Tibial nerve (tissue), 4 donors: ENCODE results near the gene NAB2. TPM values are rescaled to one million over a fixed set of nuclear protein-coding genes. Genes with fewer than 3 reads are reported as not detected.
A peak's percentile ranks its signal among the peaks of the same experiment; 100 is the strongest.

Source experiments
- DNase-seq, 2 donors: peaks; one replicate each; pipeline ENCODE4 v3.0.0-alpha.2; 2019; ENCODE audit warnings: low spot score in 2 of 2
- H3K27ac ChIP-seq, 4 donors: fragments of 200-600 bp; sonication (generic) in 3 of 4; one replicate each; pipeline ENCODE4 v1.5.1; 2017 to 2019; ENCODE audit warnings: mild to moderate bottlenecking in 1 of 4
- H3K27me3 ChIP-seq, 2 donors: fragments of 200-600 bp; sonication (generic) in 1 of 2; one replicate each; pipeline versions ENCODE4 v1.5.1 to v1.6.0; 2017 to 2019
- H3K36me3 ChIP-seq, 3 donors: fragments of 200-600 bp; sonication (generic); one replicate each; pipeline ENCODE4 v1.5.1; 2018 to 2019
- H3K4me1 ChIP-seq, 4 donors: fragments of 200-600 bp; sonication (generic) in 3 of 4; one replicate each; pipeline ENCODE4 v1.5.1; 2017 to 2019
- H3K4me3 ChIP-seq, 4 donors: fragments of 200-600 bp; sonication (generic) in 3 of 4; one replicate each; pipeline ENCODE4 v1.5.1; 2017 to 2019; ENCODE audit warnings: mild to moderate bottlenecking in 1 of 4, moderate library complexity in 1 of 4
- H3K9me3 ChIP-seq, 4 donors: fragments of 200-600 bp; sonication (generic) in 3 of 4; one replicate each; pipeline ENCODE4 v1.5.1; 2017 to 2019
- EP300 ChIP-seq, 2 donors: sonication (generic); formaldehyde crosslinking; IDR thresholded peaks; one replicate each; pipeline ENCODE4 v1.6.1; 2017; ENCODE audit warnings: antibody characterized with exemption in 2 of 2, mild to moderate bottlenecking in 1 of 2
- POLR2A ChIP-seq, 2 donors: fragments of 450-650 bp; IDR thresholded peaks; one replicate each; pipeline ENCODE4 v1.6.1; 2017; ENCODE audit warnings: antibody characterized with exemption in 2 of 2, mild to moderate bottlenecking in 2 of 2, moderate library complexity in 2 of 2
- WGBS, 2 donors: methylation state at CpG; one replicate each; pipeline ENCODE4 v1.1.5; 2018; 5-methylcytosine and 5-hydroxymethylcytosine counted together
- total RNA-seq, 4 donors: library from RNA; depleted of rRNA; stranded (reverse); fragments of >200 nt; gene quantifications; one replicate each; pipeline ENCODE4 v1.1.0, GENCODE V29; 2016
- TF ChIP-seq, protein P1 (sequence below), 5 experiments: fragments of 200-600 bp in 3 of 5; fragments of 450-650 bp in 2 of 5; sonication (generic) in 3 of 5; IDR thresholded peaks; one replicate each; pipeline ENCODE4 v1.5.1; 2016 to 2019; ENCODE audit warnings: antibody characterized with exemption in 5 of 5, mild to moderate bottlenecking in 3 of 5, moderate library complexity in 2 of 5

Gene NAB2
- total RNA-seq, 4 donors from 2014 or later: 29.3 to 42.2 (median 38.6) TPM

DNA sequence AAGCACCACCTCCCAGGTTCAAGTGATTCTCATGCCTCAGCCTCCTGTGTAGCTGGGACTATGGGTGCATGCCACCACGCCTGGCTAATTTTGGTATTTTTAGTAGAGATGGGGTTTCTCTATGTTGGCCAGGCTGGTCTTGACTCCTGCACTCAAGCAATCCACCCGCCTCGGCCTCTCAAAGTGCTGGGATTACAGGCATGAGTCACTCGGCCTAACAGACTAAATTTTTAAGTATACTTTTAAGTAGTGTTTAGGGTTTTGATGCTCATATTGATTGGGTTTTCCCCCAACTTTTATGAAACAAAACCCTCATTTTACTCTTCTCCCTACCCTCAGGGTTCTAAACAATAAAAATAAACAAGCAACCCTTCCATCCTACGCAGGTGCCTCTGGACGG is 44.4 kb upstream of the NAB2 start:
- H3K27me3 ChIP-seq: no peaks in the 10 kb centered on the region
- H3K9me3 ChIP-seq: no peaks in the 10 kb centered on the region
- DNase-seq: no peak
- H3K36me3 ChIP-seq: no peaks in the 10 kb centered on the region
- peaks cover 0 to 9% (median 0%) of the 10 kb centered on the region in 4 donors for H3K4me1 ChIP-seq
- H3K27ac ChIP-seq: no peak overlapping the region
- TF ChIP-seq, protein P1, sequence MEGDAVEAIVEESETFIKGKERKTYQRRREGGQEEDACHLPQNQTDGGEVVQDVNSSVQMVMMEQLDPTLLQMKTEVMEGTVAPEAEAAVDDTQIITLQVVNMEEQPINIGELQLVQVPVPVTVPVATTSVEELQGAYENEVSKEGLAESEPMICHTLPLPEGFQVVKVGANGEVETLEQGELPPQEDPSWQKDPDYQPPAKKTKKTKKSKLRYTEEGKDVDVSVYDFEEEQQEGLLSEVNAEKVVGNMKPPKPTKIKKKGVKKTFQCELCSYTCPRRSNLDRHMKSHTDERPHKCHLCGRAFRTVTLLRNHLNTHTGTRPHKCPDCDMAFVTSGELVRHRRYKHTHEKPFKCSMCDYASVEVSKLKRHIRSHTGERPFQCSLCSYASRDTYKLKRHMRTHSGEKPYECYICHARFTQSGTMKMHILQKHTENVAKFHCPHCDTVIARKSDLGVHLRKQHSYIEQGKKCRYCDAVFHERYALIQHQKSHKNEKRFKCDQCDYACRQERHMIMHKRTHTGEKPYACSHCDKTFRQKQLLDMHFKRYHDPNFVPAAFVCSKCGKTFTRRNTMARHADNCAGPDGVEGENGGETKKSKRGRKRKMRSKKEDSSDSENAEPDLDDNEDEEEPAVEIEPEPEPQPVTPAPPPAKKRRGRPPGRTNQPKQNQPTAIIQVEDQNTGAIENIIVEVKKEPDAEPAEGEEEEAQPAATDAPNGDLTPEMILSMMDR (IDR thresholded peaks at IDR 0.05): no peak
- TF ChIP-seq POLR2A (IDR thresholded peaks at IDR 0.05): no peak
- TF ChIP-seq EP300 (IDR thresholded peaks at IDR 0.05): no peak
- 86 to 90% methylated on average over 6 of the region's 6 CpGs for WGBS, 2 donors
- no peak overlapping the region for H3K4me3 ChIP-seq

DNA sequence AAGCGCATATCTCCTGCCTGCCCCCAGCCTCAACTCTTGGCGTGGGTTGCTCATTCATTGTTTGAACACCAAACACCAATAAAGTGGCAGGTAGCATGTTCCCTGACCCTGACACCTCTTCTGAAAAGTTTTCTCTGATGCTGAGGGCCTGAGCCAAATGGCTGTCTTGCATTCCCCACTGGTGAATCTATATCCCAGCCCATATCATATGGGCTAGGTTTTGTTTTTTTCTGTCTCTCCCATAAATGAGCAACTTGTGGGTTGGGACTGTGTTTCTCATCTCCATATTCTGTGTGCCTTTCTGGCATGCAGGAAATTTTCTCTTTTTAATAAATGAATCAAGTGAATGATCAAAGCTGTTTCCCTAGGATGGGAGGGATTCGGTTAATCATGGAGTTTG is 44.0 kb upstream of the NAB2 start:
- Histone ChIP-seq H3K9me3 (no peaks in the 10 kb centered on the region), H3K4me1 (peaks cover 0 to 9% (median 0%) of the 10 kb centered on the region in 4 donors), H3K4me3 (no peak overlapping the region), H3K27ac (no peak overlapping the region), H3K27me3 (no peaks in the 10 kb centered on the region), H3K36me3 (no peaks in the 10 kb centered on the region)
- 85 to 87% methylated on average over 3 of the region's 3 CpGs for WGBS, 2 donors
- TF ChIP-seq EP300 (IDR thresholded peaks at IDR 0.05) (no peak), POLR2A (IDR thresholded peaks at IDR 0.05) (no peak)
- TF ChIP-seq, protein P1 (IDR thresholded peaks at IDR 0.05): no peak
- DNase-seq: no peak

DNA sequence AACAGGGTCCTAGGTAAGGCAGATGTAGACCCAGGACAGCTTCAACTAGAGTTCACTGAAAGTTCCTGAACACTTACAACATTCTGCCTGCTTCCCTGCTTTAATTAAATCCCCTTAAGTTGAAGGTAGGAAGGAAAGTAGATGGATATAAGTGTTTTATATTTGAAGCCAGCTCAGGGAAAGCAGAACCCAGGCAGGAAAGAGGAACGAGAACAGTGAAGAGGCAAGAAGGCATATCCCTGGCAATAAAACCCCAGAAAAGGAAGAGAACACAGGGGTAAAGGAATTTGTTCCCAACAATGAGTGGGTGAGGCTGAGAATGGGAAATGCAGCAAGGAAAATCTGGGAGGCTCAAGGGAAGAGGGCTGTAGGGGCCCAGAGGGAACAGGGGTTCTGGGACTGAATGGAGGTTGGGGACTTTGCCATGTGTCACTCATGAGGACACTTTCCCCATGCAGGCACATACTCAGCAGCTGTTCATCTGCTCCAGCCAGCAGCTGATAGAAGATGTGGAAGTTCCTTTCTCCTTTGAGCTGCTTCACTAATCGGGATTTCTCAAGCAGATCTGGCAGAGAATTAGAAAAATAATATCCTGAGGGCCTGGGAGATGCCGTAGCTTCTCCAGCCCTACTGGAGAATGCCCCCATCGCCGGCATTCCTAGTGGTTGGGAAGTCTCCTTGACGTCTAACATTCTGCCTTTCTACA is 42.7 kb upstream of the NAB2 start:
- TF ChIP-seq POLR2A (IDR thresholded peaks at IDR 0.05): no peak
- peaks cover 0 to 9% (median 0%) of the 10 kb centered on the region in 4 donors for H3K4me1 ChIP-seq
- WGBS, 2 donors: 53 to 59% methylated on average over 6 of the region's 6 CpGs
- H3K9me3 ChIP-seq: no peaks in the 10 kb centered on the region
- H3K4me3 ChIP-seq: no peak overlapping the region
- no peaks in the 10 kb centered on the region for H3K27me3 ChIP-seq
- no peak for DNase-seq
- H3K36me3 ChIP-seq: no peaks in the 10 kb centered on the region
- H3K27ac ChIP-seq: peak overlapping the region in 1 of 4 donors; percentile 24

DNA sequence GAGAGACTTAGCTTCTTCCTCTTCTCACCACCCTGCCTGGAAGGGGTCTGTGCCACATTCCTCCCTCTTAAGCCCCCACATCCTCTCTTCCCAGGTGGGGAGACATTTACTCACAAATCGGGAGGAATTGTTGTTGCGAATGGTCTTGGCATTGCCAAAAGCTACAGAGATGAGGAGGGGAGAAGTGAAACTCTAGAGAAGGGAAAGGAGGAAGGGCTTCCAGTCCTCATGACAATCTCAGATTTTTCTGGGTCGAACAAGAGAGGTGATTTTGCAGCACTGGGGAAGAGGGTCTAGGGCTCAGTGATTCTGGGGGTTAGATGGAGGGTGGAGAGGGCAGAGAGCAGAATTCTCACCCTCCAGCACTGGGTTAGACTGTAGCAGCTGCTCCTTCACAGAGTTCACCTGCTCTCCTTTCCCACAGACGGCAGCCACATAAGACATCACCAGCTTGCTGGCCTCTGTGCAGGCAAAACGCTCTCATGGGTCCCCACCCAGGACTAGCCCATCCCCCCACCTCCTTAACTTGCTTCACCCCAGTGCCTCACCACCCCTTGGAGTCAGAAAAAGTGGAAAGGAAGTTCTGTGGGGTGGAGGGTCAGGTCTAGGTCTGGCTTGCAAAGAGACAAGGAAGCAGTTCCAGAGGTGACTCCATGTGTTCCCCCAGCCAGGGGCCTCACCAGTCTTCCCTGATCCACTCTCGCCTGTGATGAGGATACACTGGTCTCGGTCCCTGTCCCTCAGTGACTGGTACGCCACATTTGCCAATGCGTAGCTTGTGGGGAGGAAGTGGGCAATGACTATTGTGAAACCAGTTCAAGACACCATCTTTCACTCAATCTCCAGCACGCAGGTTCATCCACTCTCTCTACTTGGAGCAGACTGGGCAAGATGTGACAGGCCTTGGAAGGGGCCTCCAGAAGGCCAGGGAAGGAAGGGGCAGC is 41.7 kb upstream of the NAB2 start:
- DNase-seq: no peak
- Histone ChIP-seq H3K36me3 (no peaks in the 10 kb centered on the region), H3K27me3 (no peaks in the 10 kb centered on the region), H3K9me3 (no peaks in the 10 kb centered on the region), H3K4me3 (no peak overlapping the region), H3K4me1 (peaks cover 0 to 9% (median 0%) of the 10 kb centered on the region in 4 donors), H3K27ac (peak overlapping the region in 2 of 4 donors; percentile 20 to 24)
- 76 to 81% methylated on average over 10 of the region's 10 CpGs for WGBS, 2 donors
- TF ChIP-seq, protein P1 (IDR thresholded peaks at IDR 0.05): no peak
- no peak for TF ChIP-seq EP300 (IDR thresholded peaks at IDR 0.05)
- TF ChIP-seq POLR2A (IDR thresholded peaks at IDR 0.05): no peak

DNA sequence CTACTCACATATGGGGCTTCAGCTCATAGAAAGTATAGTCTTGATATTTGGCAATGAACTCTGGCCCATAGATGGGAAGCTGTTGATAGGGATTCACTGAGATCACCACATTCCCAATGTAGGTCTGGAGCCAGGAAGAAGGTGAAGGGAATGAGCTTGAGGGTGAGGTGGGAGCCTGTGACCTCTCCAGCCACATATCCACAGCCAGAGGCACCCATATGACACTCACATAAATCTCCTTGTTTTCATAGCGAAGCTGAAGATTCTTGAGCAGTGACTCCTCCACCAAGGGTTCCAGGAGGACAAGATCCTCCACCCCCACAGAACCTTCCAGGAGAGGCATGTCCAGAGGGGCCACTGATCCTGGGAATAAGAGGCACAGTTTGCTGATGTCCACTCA is 40.9 kb upstream of the NAB2 start:
- Histone ChIP-seq H3K4me3 (no peak overlapping the region), H3K27ac (no peak overlapping the region), H3K27me3 (no peaks in the 10 kb centered on the region), H3K9me3 (no peaks in the 10 kb centered on the region), H3K4me1 (peaks cover 0 to 9% (median 0%) of the 10 kb centered on the region in 4 donors), H3K36me3 (no peaks in the 10 kb centered on the region)
- DNase-seq: no peak
- TF ChIP-seq POLR2A (IDR thresholded peaks at IDR 0.05) (no peak), EP300 (IDR thresholded peaks at IDR 0.05) (no peak)
- TF ChIP-seq, protein P1 (IDR thresholded peaks at IDR 0.05): no peak
- 67 to 73% methylated on average over 1 of the region's 1 CpG for WGBS, 2 donors
